Measurements from ENCODE around the gene ALDH16A1.
"Not testable (repeated sequence)": the region's sequence is repeated elsewhere in the genome, so short reads cannot be mapped to it uniquely, and the experiment has no call there.

The ALDH16A1 gene

DNA sequence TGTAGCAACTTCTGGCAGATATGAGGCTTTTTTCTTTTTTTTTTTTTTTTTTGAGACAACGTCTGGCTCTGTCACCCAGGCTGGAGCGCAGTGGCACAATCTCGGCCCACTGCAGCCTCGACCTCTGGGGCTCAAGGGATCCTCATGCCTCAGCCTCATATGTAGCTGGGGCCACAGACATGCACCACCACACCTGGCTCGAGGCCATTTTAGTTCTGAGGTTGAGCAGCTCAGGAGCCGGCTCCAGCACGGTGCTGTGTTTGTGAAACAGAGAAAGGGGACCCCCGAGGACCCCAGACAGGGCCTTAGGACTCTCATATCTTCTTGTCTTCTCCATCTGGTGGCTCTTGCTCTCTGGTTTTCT lies 17.6 kb downstream of the ALDH16A1 start:
- H3K9ac ChIP-seq: peak overlapping the region; percentile 59
- no peak for TF ChIP-seq Cebpa-rat (IDR thresholded peaks at IDR 0.05)
- peaks cover 7% of the 10 kb centered on the region; the same call in 1 of the 2 replicates for H4K20me1 ChIP-seq
- peak overlapping the region; percentile 94 for H3K4me2 ChIP-seq
- H3K4me1 ChIP-seq: peaks cover 83% of the 10 kb centered on the region
- H3K9me3 ChIP-seq: no peaks in the 10 kb centered on the region
- peaks cover 14% of the 10 kb centered on the region for H3K36me3 ChIP-seq
- H3K27ac ChIP-seq: peak overlapping the region; percentile 89
- no peaks in the 10 kb centered on the region for H3K27me3 ChIP-seq
- 0 out of 2 replicates have a peak overlapping the region, but pooled peaks have one; percentile 37 for H3K4me3 ChIP-seq

GRCh38 chr19:49472936-49473335 lies 19.9 kb downstream of the ALDH16A1 start:
- Histone ChIP-seq H3K27me3 (no peaks in the 10 kb centered on the region), H3K4me1 (peaks cover 90% of the 10 kb centered on the region), H3K4me3 (peak overlapping the region; percentile 65; the same call in 1 of the 2 replicates), H3K9ac (peak overlapping the region; percentile 71; the same call in 1 of the 2 replicates), H4K20me1 (peaks cover 7% of the 10 kb centered on the region; the same call in 1 of the 2 replicates), H3K9me3 (no peaks in the 10 kb centered on the region), H3K4me2 (peak overlapping the region; percentile 95), H3K27ac (peak overlapping the region; percentile 62), H3K36me3 (no peaks in the 10 kb centered on the region)
- TF ChIP-seq Cebpa-rat (IDR thresholded peaks at IDR 0.05): no peak

GRCh38 chr19:49473501-49473867 lies 20.5 kb downstream of the ALDH16A1 start:
- peak overlapping the region; percentile 95 for H3K4me2 ChIP-seq
- H3K9me3 ChIP-seq, H3K36me3 ChIP-seq, H4K20me1 ChIP-seq, H3K27me3 ChIP-seq: not testable (repeated sequence)
- H3K27ac ChIP-seq: peak overlapping the region; percentile 62
- H3K4me3 ChIP-seq: peak overlapping the region; percentile 65
- peak overlapping the region; percentile 71 for H3K9ac ChIP-seq
- peaks cover 84% of the 10 kb centered on the region for H3K4me1 ChIP-seq

DNA sequence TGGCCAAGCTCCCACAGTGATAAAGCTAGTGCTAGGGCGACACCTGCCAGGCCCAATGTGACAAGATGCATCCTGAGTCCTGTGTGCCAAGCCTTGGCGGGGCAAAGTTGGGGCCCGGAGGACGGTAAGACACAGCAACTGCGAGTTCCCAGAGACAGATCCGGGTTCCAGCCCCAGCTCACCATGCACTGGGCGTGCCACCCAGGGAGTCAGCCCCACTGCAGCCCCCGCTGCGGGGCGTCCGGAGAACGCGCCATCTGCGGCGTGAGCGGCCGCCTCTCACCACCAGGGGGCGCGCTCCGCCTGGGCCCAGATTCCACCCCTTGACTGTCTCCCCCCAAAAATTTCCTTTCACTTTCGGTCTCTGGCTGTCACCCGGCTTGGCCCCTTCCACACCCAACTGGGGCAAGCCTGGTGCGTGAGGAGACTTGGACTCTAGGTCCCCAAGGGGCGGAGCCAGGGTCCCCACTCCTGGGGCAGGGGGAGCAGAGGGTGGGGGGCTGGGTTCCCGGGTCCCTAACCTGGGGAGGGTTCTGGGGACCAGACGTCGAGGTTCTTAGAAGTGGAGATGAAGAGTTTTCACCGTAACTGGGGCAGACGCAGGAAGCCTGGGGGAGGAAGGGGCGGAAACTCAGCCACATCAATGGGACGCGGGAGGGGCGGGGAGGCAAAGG lies 21.0 kb downstream of the ALDH16A1 start, which contains the start of gene FLT3LG:
FLT3LG (plus strand) TSS at position 348 of the 674 bp plus-strand sequence. CDS start 425 bp downstream, outside the sequence.
- Histone ChIP-seq H3K4me2 (peak within 1 kb of the TSS; percentile 95), H3K4me3 (peak within 1 kb of the TSS; percentile 65)

DNA sequence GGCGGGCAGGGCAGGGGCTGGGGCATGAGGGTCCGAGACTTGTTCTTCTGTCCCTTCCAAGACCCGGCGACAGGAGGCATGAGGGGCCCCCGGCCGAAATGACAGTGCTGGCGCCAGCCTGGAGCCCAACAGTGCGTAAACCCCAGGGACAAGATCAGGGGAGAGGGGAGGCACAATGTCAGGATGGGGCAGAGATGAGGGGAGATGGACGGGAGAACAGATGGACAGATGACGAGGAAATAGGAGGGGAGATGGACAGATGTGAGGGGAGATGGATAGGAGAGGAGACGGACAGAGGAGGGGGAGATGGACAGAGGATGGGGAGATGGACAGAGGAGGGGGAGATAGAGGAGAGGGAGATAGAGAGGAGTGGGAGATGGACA lies 21.5 kb downstream of the ALDH16A1 start:
- Histone ChIP-seq H3K4me1 (peaks cover 74% of the 10 kb centered on the region), H3K36me3 (no peaks in the 10 kb centered on the region), H3K4me2 (peak overlapping the region; percentile 95), H4K20me1 (peaks cover 5% of the 10 kb centered on the region; the same call in 1 of the 2 replicates), H3K9ac (0 out of 2 replicates have a peak overlapping the region, but pooled peaks have one; percentile 34), H3K9me3 (no peaks in the 10 kb centered on the region), H3K27me3 (no peaks in the 10 kb centered on the region), H3K27ac (peak overlapping the region; percentile 51), H3K4me3 (peak overlapping the region; percentile 65)
- TF ChIP-seq Cebpa-rat (IDR thresholded peaks at IDR 0.05): no peak

More for the DNA sequence above, 21.0 kb downstream of the ALDH16A1 start, which contains the start of gene FLT3LG:
- H3K27ac ChIP-seq: peak within 1 kb of the TSS; percentile 62
- peak within 1 kb of the TSS; percentile 71 for H3K9ac ChIP-seq
- no peaks in the 10 kb centered on the region for H3K9me3 ChIP-seq
- peaks cover 79% of the 10 kb centered on the region for H3K4me1 ChIP-seq
- H4K20me1 ChIP-seq: peaks cover 7% of the 10 kb centered on the region; the same call in 1 of the 2 replicates
- H3K36me3 ChIP-seq: no peaks in the 10 kb centered on the region
- H3K27me3 ChIP-seq: no peaks in the 10 kb centered on the region
- TF ChIP-seq Cebpa-rat (IDR thresholded peaks at IDR 0.05): no peak

- no peak for TF ChIP-seq Cebpa-rat (IDR thresholded peaks at IDR 0.05)
- Histone ChIP-seq H4K20me1 (no peaks in the 10 kb centered on the region), H3K27me3 (no peaks in the 10 kb centered on the region), H3K4me3 (no peak overlapping the region; the same call in 1 of the 2 replicates), H3K9ac (peak overlapping the region; percentile 38; the same call in 1 of the 2 replicates), H3K36me3 (no peaks in the 10 kb centered on the region), H3K4me2 (peak overlapping the region; percentile 95), H3K9me3 (no peaks in the 10 kb centered on the region), H3K4me1 (peaks cover 66% of the 10 kb centered on the region), H3K27ac (peak overlapping the region; percentile 51)
Observed at GRCh38 chr19:49475191-49475917, 22.3 kb downstream of the ALDH16A1 start.

DNA sequence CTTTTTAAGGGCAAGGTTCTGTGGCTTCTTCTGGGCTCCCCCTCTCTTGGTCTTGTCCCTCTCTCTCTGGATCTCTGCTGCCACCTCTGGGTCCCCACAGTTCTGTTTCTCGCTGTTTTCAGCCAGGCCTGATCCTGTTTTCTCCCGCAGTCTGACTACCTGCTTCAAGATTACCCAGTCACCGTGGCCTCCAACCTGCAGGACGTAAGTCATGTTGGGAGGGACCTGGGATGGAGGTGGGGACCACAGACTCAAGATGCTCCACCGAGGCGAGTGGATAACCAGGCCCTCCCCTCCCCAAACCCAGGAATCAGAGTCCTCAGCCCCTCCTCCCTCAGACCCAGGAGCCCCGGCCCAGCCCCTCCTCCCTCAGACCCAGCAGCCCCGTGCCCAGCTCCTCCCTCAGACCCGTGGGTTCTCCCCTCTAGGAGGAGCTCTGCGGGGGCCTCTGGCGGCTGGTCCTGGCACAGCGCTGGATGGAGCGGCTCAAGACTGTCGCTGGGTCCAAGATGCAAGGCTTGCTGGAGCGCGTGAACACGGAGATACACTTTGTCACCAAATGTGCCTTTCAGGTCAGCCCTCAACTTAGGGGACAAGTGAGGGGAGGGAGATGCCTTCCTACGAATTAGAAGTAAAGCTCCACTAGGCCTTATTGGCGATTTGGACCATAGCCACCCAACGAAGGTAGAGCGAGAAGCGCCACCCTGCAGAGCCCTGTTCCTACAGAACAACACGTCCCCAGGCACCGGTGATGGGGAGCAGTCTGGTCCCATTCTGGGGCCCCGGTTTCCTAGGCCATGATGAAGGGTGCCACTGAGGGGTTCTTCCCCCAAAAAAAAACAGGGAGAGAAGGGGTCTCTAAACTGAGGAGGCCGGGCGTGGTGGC lies 23.2 kb downstream of the ALDH16A1 start:
- Histone ChIP-seq H3K4me2 (peak overlapping the region; percentile 95), H3K4me3 (no peak overlapping the region)
- no peak for TF ChIP-seq Cebpa-rat (IDR thresholded peaks at IDR 0.05)

GRCh38 chr19:49479975-49480628 lies 27.1 kb downstream of the ALDH16A1 start:
- H3K9ac ChIP-seq: no peak overlapping the region

More for the DNA sequence above, 23.2 kb downstream of the ALDH16A1 start:
- H3K36me3 ChIP-seq: no peaks in the 10 kb centered on the region
- H3K27me3 ChIP-seq: no peaks in the 10 kb centered on the region
- H3K27ac ChIP-seq: peak overlapping the region; percentile 51; the same call in 1 of the 2 replicates
- peak overlapping the region; percentile 38; the same call in 1 of the 2 replicates for H3K9ac ChIP-seq
- H3K9me3 ChIP-seq: no peaks in the 10 kb centered on the region
- H4K20me1 ChIP-seq: no peaks in the 10 kb centered on the region
- peaks cover 57% of the 10 kb centered on the region for H3K4me1 ChIP-seq

More at GRCh38 chr19:49479975-49480628, 27.1 kb downstream of the ALDH16A1 start:
- H3K27ac ChIP-seq: no peak overlapping the region
- no peaks in the 10 kb centered on the region for H4K20me1 ChIP-seq
- no peak for TF ChIP-seq Cebpa-rat (IDR thresholded peaks at IDR 0.05)
- H3K36me3 ChIP-seq: no peaks in the 10 kb centered on the region
- H3K27me3 ChIP-seq: no peaks in the 10 kb centered on the region
- peaks cover 23% of the 10 kb centered on the region for H3K4me1 ChIP-seq
- no peak overlapping the region for H3K4me2 ChIP-seq
- H3K9me3 ChIP-seq: no peaks in the 10 kb centered on the region
- H3K4me3 ChIP-seq: no peak overlapping the region
